ENCODE data around the gene BCL6. TPM values are rescaled to one million over a fixed set of nuclear protein-coding genes. Genes with fewer than 3 reads are reported as not detected.

BCL6 gene
- total and polyA plus RNA-seq, 2 of the 8 experiments (the other 6 are each of a cell fraction or from before 2014, with no cell fraction given), result 5.7 to 10.4 TPM

DNA sequence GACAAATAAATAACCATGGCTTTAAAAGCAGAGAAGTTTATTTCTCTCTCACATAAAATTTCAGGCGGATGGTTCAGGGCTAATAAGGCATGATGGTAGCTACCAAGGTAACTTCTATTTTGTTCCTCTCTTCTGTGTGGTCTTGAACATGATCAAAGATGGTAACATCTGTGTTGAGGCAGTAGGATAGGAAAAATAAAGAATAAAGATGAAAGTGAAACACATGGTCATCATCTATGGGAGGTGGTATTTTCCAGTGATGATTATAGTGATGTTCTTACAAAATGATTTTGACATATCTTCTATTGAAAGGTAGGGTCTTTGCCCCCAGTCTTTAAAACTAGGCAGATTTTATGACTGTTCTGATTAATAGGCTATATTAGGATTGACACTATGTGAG is 60.8 kb downstream of the BCL6 start (continued):
- TF ChIP-seq, protein P1, sequence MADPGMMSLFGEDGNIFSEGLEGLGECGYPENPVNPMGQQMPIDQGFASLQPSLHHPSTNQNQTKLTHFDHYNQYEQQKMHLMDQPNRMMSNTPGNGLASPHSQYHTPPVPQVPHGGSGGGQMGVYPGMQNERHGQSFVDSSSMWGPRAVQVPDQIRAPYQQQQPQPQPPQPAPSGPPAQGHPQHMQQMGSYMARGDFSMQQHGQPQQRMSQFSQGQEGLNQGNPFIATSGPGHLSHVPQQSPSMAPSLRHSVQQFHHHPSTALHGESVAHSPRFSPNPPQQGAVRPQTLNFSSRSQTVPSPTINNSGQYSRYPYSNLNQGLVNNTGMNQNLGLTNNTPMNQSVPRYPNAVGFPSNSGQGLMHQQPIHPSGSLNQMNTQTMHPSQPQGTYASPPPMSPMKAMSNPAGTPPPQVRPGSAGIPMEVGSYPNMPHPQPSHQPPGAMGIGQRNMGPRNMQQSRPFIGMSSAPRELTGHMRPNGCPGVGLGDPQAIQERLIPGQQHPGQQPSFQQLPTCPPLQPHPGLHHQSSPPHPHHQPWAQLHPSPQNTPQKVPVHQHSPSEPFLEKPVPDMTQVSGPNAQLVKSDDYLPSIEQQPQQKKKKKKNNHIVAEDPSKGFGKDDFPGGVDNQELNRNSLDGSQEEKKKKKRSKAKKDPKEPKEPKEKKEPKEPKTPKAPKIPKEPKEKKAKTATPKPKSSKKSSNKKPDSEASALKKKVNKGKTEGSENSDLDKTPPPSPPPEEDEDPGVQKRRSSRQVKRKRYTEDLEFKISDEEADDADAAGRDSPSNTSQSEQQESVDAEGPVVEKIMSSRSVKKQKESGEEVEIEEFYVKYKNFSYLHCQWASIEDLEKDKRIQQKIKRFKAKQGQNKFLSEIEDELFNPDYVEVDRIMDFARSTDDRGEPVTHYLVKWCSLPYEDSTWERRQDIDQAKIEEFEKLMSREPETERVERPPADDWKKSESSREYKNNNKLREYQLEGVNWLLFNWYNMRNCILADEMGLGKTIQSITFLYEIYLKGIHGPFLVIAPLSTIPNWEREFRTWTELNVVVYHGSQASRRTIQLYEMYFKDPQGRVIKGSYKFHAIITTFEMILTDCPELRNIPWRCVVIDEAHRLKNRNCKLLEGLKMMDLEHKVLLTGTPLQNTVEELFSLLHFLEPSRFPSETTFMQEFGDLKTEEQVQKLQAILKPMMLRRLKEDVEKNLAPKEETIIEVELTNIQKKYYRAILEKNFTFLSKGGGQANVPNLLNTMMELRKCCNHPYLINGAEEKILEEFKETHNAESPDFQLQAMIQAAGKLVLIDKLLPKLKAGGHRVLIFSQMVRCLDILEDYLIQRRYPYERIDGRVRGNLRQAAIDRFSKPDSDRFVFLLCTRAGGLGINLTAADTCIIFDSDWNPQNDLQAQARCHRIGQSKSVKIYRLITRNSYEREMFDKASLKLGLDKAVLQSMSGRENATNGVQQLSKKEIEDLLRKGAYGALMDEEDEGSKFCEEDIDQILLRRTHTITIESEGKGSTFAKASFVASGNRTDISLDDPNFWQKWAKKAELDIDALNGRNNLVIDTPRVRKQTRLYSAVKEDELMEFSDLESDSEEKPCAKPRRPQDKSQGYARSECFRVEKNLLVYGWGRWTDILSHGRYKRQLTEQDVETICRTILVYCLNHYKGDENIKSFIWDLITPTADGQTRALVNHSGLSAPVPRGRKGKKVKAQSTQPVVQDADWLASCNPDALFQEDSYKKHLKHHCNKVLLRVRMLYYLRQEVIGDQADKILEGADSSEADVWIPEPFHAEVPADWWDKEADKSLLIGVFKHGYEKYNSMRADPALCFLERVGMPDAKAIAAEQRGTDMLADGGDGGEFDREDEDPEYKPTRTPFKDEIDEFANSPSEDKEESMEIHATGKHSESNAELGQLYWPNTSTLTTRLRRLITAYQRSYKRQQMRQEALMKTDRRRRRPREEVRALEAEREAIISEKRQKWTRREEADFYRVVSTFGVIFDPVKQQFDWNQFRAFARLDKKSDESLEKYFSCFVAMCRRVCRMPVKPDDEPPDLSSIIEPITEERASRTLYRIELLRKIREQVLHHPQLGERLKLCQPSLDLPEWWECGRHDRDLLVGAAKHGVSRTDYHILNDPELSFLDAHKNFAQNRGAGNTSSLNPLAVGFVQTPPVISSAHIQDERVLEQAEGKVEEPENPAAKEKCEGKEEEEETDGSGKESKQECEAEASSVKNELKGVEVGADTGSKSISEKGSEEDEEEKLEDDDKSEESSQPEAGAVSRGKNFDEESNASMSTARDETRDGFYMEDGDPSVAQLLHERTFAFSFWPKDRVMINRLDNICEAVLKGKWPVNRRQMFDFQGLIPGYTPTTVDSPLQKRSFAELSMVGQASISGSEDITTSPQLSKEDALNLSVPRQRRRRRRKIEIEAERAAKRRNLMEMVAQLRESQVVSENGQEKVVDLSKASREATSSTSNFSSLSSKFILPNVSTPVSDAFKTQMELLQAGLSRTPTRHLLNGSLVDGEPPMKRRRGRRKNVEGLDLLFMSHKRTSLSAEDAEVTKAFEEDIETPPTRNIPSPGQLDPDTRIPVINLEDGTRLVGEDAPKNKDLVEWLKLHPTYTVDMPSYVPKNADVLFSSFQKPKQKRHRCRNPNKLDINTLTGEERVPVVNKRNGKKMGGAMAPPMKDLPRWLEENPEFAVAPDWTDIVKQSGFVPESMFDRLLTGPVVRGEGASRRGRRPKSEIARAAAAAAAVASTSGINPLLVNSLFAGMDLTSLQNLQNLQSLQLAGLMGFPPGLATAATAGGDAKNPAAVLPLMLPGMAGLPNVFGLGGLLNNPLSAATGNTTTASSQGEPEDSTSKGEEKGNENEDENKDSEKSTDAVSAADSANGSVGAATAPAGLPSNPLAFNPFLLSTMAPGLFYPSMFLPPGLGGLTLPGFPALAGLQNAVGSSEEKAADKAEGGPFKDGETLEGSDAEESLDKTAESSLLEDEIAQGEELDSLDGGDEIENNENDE (IDR thresholded peaks at IDR 0.05; ENCODE audit: insufficient replicate concordance, low read length), result no peak
